Measurements from ENCODE around the gene LCN12. TPM values are rescaled to one million over a fixed set of nuclear protein-coding genes. Genes with fewer than 3 reads are reported as not detected.

The LCN12 gene
- total RNA-seq, 1 experiment from 2014 or later: 0.55 TPM

DNA sequence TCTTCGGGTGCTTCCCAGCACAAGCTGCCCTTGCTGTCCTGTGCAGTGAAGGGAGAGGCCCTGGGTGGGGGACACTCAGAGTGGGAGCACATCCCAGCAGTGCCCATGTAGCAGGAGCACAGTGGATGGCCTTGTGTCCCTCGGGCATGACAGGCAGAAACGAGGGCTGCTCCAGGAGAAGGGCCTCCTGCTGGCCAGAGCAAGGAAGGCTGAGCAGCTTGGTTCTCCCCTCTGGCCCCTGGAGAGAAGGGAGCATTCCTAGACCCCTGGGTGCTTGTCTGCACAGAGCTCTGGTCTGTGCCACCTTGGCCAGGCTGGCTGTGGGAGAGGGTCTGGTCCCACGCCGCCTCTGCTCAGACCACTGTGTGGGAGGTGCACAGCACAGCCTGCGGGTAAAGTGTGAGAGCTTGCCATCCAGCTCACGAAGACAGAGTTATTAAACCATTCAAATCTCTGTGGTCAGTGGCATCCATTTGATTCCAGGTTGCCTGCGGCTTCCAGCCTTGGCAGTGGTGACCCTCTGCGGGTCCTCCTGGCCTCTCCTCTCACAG, 25.8 kb upstream of the LCN12 start:
- Histone ChIP-seq H3K27me3 (ENCODE audit: low read length) (no peaks in the 10 kb centered on the region), H3K4me3 (ENCODE audit: low read length) (no peak overlapping the region), H3K79me2 (ENCODE audit: low read length) (no peaks in the 10 kb centered on the region), H3K4me2 (ENCODE audit: low read length) (no peak overlapping the region), H3K36me3 (ENCODE audit: low read depth, low read length) (peaks cover 13% of the 10 kb centered on the region; the same call in 1 of the 2 replicates), H4K20me1 (ENCODE audit: low read length) (no peaks in the 10 kb centered on the region), H2AFZ (ENCODE audit: low read length) (no peak overlapping the region), H3K9me3 (ENCODE audit: low read length) (no peaks in the 10 kb centered on the region), H3K4me1 (ENCODE audit: insufficient read depth, low read length) (no peaks in the 10 kb centered on the region), H3K27ac (ENCODE audit: low read length) (no peak overlapping the region), H3K9me2 (replicated peaks; ENCODE audit: low read length) (no peaks in the 10 kb centered on the region), H3K9ac (ENCODE audit: low read length) (no peak overlapping the region), H3F3A (ENCODE audit: low read length, unreplicated experiment) (no peaks in the 10 kb centered on the region)
- ChIA-PET POLR2A (ENCODE audit: unreplicated experiment) (no interaction called here), CTCF (no interaction called here)
- TF ChIP-seq EZH2phosphoT487 (IDR thresholded peaks at IDR 0.05; ENCODE audit: borderline replicate concordance, low read length) (no peak), EZH2 (IDR thresholded peaks at IDR 0.05; ENCODE audit: low read length, unreplicated experiment) (no peak)
- TF ChIP-seq, protein P1, sequence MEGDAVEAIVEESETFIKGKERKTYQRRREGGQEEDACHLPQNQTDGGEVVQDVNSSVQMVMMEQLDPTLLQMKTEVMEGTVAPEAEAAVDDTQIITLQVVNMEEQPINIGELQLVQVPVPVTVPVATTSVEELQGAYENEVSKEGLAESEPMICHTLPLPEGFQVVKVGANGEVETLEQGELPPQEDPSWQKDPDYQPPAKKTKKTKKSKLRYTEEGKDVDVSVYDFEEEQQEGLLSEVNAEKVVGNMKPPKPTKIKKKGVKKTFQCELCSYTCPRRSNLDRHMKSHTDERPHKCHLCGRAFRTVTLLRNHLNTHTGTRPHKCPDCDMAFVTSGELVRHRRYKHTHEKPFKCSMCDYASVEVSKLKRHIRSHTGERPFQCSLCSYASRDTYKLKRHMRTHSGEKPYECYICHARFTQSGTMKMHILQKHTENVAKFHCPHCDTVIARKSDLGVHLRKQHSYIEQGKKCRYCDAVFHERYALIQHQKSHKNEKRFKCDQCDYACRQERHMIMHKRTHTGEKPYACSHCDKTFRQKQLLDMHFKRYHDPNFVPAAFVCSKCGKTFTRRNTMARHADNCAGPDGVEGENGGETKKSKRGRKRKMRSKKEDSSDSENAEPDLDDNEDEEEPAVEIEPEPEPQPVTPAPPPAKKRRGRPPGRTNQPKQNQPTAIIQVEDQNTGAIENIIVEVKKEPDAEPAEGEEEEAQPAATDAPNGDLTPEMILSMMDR (conservative IDR thresholded peaks at IDR 0.05; ENCODE audit: low read depth, low read length): no peak
- ATAC-seq (no peak; the same call in 1 of the 2 replicates), DNase-seq (no peak)
- no TSS peak for BruUV-seq (replicated peaks)
- intact Hi-C loops (cut with micrococcal nuclease): no loop called here

DNA sequence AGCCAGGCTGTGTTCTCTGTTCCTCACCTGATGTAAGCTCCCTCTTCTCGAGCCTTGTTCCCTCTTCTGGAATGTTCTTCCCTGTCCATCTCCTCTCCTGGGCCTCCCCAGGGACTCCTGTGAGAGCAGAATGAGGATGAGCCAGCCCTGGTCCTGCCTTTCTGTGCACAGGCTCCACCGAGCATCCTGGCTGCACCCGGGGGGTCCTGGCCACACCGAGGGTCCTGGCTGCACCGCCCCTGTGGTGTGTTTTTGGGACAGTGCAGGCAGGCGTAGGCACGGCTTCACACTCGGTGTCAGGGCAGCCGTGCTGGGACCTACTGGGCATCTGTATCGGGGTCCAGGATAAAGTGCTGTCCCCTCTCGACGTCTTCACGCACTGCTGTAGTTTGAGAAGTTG, 25.3 kb upstream of the LCN12 start:
- Histone ChIP-seq H3K9me3 (ENCODE audit: low read length) (no peaks in the 10 kb centered on the region), H4K20me1 (ENCODE audit: low read length) (no peaks in the 10 kb centered on the region), H3K36me3 (ENCODE audit: low read depth, low read length) (peaks cover 15% of the 10 kb centered on the region; the same call in 1 of the 2 replicates), H2AFZ (ENCODE audit: low read length) (no peak overlapping the region), H3F3A (ENCODE audit: low read length, unreplicated experiment) (no peaks in the 10 kb centered on the region), H3K9me2 (replicated peaks; ENCODE audit: low read length) (no peaks in the 10 kb centered on the region), H3K4me2 (ENCODE audit: low read length) (no peak overlapping the region), H3K27me3 (ENCODE audit: low read length) (no peaks in the 10 kb centered on the region), H3K27ac (ENCODE audit: low read length) (no peak overlapping the region), H3K79me2 (ENCODE audit: low read length) (no peaks in the 10 kb centered on the region), H3K4me1 (ENCODE audit: insufficient read depth, low read length) (no peaks in the 10 kb centered on the region), H3K4me3 (ENCODE audit: low read length) (no peak overlapping the region), H3K9ac (ENCODE audit: low read length) (no peak overlapping the region)
- intact Hi-C loops (cut with micrococcal nuclease): no loop called here
- ChIA-PET CTCF (no interaction called here), POLR2A (ENCODE audit: unreplicated experiment) (no interaction called here)
- no peak for DNase-seq
- BruUV-seq (replicated peaks): no TSS peak
- TF ChIP-seq, protein P1 (conservative IDR thresholded peaks at IDR 0.05; ENCODE audit: low read depth, low read length): no peak
- TF ChIP-seq EZH2phosphoT487 (IDR thresholded peaks at IDR 0.05; ENCODE audit: borderline replicate concordance, low read length) (no peak), EZH2 (IDR thresholded peaks at IDR 0.05; ENCODE audit: low read length, unreplicated experiment) (no peak)
- no peak for ATAC-seq

Data from PC-3 (cell line).